Ascending aorta (tissue), 2 donors: ENCODE measurements around the gene YIF1A. TPM values are rescaled to one million over a fixed set of nuclear protein-coding genes. Genes with fewer than 3 reads are reported as not detected.
"Not testable (repeated sequence)": the region's sequence is repeated elsewhere in the genome, so short reads cannot be mapped to it uniquely, and the experiment has no call there.

Experiments
- DNase-seq, 2 donors: peaks; one replicate each; pipeline ENCODE4 v3.0.0-alpha.2; 2019; ENCODE audit warnings: low spot score in 2 of 2
- H3K27ac ChIP-seq, 2 donors: fragments of 200-600 bp; sonication (generic); one replicate each; pipeline ENCODE4 v1.5.1; 2016 to 2017; ENCODE audit warnings: mild to moderate bottlenecking in 1 of 2
- H3K27me3 ChIP-seq: fragments of 200-600 bp; sonication (generic); one replicate; pipeline ENCODE4 v1.5.1; 2017
- H3K36me3 ChIP-seq, 2 donors: fragments of 200-600 bp; sonication (generic); one replicate each; pipeline ENCODE4 v1.5.1; 2016
- H3K4me1 ChIP-seq, 2 donors: fragments of 200-600 bp; sonication (generic); one replicate each; pipeline ENCODE4 v1.5.1; 2016 to 2017; ENCODE audit warnings: mild to moderate bottlenecking in 1 of 2
- H3K4me3 ChIP-seq, 2 donors: fragments of 200-600 bp; sonication (generic); one replicate each; pipeline ENCODE4 v1.5.1; 2016 to 2017; ENCODE audit warnings: mild to moderate bottlenecking in 1 of 2
- H3K9me3 ChIP-seq, 2 donors: fragments of 200-600 bp; sonication (generic); one replicate each; pipeline ENCODE4 v1.5.1; 2016
- CTCF ChIP-seq, 3 experiments: fragments of 200-600 bp in 2 of 3; fragments of 450-650 bp in 1 of 3; sonication (generic) in 2 of 3; IDR thresholded peaks; one replicate each; pipeline ENCODE4 v1.5.1; 2016 to 2019; ENCODE audit warnings: antibody characterized with exemption in 3 of 3, mild to moderate bottlenecking in 1 of 3, moderate library complexity in 1 of 3
- intact Hi-C: fragments of 100-400 bp; cut with DNase I; formaldehyde crosslinking; loops from one replicate; pipeline ENCODE4 v1.15.1; 2023
- total RNA-seq: library from RNA; depleted of rRNA; stranded (reverse); fragments of >200 nt; gene quantifications from one replicate; pipeline ENCODE4 v1.1.0, GENCODE V29; 2016

Gene YIF1A
- total RNA-seq, 1 donor from 2014 or later: 161 TPM

- intact Hi-C loops: no loop called here
- no peak overlapping the region for H3K27ac ChIP-seq
- H3K9me3 ChIP-seq: no peaks in the 10 kb centered on the region
- H3K36me3 ChIP-seq: no peaks in the 10 kb centered on the region
- no peaks in the 10 kb centered on the region for H3K27me3 ChIP-seq
- DNase-seq: no peak
- no peak for TF ChIP-seq CTCF (IDR thresholded peaks at IDR 0.05)
- H3K4me1 ChIP-seq: peaks cover 7 to 8% of the 10 kb centered on the region in 2 donors
- H3K4me3 ChIP-seq: no peak overlapping the region
Measured at GRCh38 chr11:66322732-66323427, 33.9 kb upstream of the YIF1A start.

GRCh38 chr11:66321606-66322005 is 32.7 kb upstream of the YIF1A start:
- no peaks in the 10 kb centered on the region for H3K27me3 ChIP-seq
- peaks cover 14 to 19% of the 10 kb centered on the region in 2 donors for H3K4me1 ChIP-seq
- H3K9me3 ChIP-seq: no peaks in the 10 kb centered on the region
- no peak overlapping the region for H3K27ac ChIP-seq
- DNase-seq: no peak
- intact Hi-C loops: no loop called here
- no peak overlapping the region for H3K4me3 ChIP-seq
- TF ChIP-seq CTCF (IDR thresholded peaks at IDR 0.05): no peak
- H3K36me3 ChIP-seq: no peaks in the 10 kb centered on the region

- H3K4me3 ChIP-seq, DNase-seq, H3K27me3 ChIP-seq, H3K9me3 ChIP-seq, H3K27ac ChIP-seq, H3K36me3 ChIP-seq, intact Hi-C loops: not testable (repeated sequence)
- peaks cover 15 to 25% of the 10 kb centered on the region in 2 donors for H3K4me1 ChIP-seq
Measured at GRCh38 chr11:66320748-66321147, 31.8 kb upstream of the YIF1A start.

- DNase-seq, H3K4me3 ChIP-seq, H3K27me3 ChIP-seq, H3K27ac ChIP-seq, H3K36me3 ChIP-seq, H3K9me3 ChIP-seq, intact Hi-C loops: not testable (repeated sequence)
- peaks cover 15 to 25% of the 10 kb centered on the region in 2 donors for H3K4me1 ChIP-seq
Measured at GRCh38 chr11:66320289-66320688, 31.3 kb upstream of the YIF1A start.

GRCh38 chr11:66318600-66318970 is 29.6 kb upstream of the YIF1A start:
- Histone ChIP-seq H3K4me1 (peaks cover 15 to 25% of the 10 kb centered on the region in 2 donors), H3K36me3 (no peaks in the 10 kb centered on the region), H3K27me3 (no peaks in the 10 kb centered on the region), H3K27ac (no peak overlapping the region), H3K9me3 (no peaks in the 10 kb centered on the region), H3K4me3 (no peak overlapping the region)
- no peak for TF ChIP-seq CTCF (IDR thresholded peaks at IDR 0.05)
- no peak for DNase-seq
- intact Hi-C loops: no loop called here

- intact Hi-C loops: no loop called here
- TF ChIP-seq CTCF (IDR thresholded peaks at IDR 0.05): no peak
- Histone ChIP-seq H3K36me3 (no peaks in the 10 kb centered on the region), H3K27me3 (no peaks in the 10 kb centered on the region), H3K9me3 (no peaks in the 10 kb centered on the region), H3K4me1 (peaks cover 19 to 25% of the 10 kb centered on the region in 2 donors), H3K27ac (peak overlapping the region; percentile 51 to 77), H3K4me3 (peak overlapping the region in 1 of 2 donors; percentile 85)
- peak in 1 of 2 donors; percentile 81 for DNase-seq
Measured at GRCh38 chr11:66317723-66318599, 29.0 kb upstream of the YIF1A start.
